Measurements from ENCODE around the gene UIMC1.

UIMC1 gene

GRCh38 chr5:176897263-176897662 is 109.3 kb downstream of the UIMC1 start:
- Histone ChIP-seq H3K36me3 (ENCODE audit: control insufficient read depth, low read length) (no peaks in the 10 kb centered on the region), H3K4me2 (ENCODE audit: low read length) (no peak overlapping the region), H4K20me1 (ENCODE audit: control insufficient read depth, insufficient read depth, low read depth, low read length) (no peaks in the 10 kb centered on the region), H3K4me1 (ENCODE audit: control insufficient read depth, low read length) (no peaks in the 10 kb centered on the region), H3K9me3 (ENCODE audit: control insufficient read depth, insufficient read depth, low read length) (no peaks in the 10 kb centered on the region), H3K4me3 (ENCODE audit: low read length) (no peak overlapping the region), H3K9me2 (replicated peaks; ENCODE audit: control insufficient read depth, low read length) (no peaks in the 10 kb centered on the region), H3K79me2 (ENCODE audit: control insufficient read depth, low read length) (no peaks in the 10 kb centered on the region), H3F3A (ENCODE audit: control insufficient read depth, insufficient read depth) (peaks cover 3% of the 10 kb centered on the region; the same call in 1 of the 2 replicates), H3K27me3 (ENCODE audit: control insufficient read depth, low read length) (no peaks in the 10 kb centered on the region), H3K27ac (ENCODE audit: low read depth, low read length) (no peak overlapping the region)
- TF ChIP-seq EZH2phosphoT487 (IDR thresholded peaks at IDR 0.05; ENCODE audit: borderline replicate concordance, low read length), result no peak
- TF ChIP-seq CTCF (IDR thresholded peaks at IDR 0.05; ENCODE audit: low read depth, low read length, poor library complexity, severe bottlenecking), result no peak

GRCh38 chr5:176895831-176896230 is 110.7 kb downstream of the UIMC1 start:
- Histone ChIP-seq H3F3A (ENCODE audit: control insufficient read depth, insufficient read depth) (no peaks in the 10 kb centered on the region), H3K36me3 (ENCODE audit: control insufficient read depth, low read length) (no peaks in the 10 kb centered on the region), H3K4me1 (ENCODE audit: control insufficient read depth, low read length) (no peaks in the 10 kb centered on the region), H3K79me2 (ENCODE audit: control insufficient read depth, low read length) (no peaks in the 10 kb centered on the region), H3K27ac (ENCODE audit: low read depth, low read length) (no peak overlapping the region), H3K4me3 (ENCODE audit: low read length) (no peak overlapping the region), H3K9me2 (replicated peaks; ENCODE audit: control insufficient read depth, low read length) (no peaks in the 10 kb centered on the region), H3K9me3 (ENCODE audit: control insufficient read depth, insufficient read depth, low read length) (no peaks in the 10 kb centered on the region), H3K27me3 (ENCODE audit: control insufficient read depth, low read length) (peaks cover 6% of the 10 kb centered on the region; the same call in 1 of the 2 replicates), H3K4me2 (ENCODE audit: low read length) (no peak overlapping the region), H4K20me1 (ENCODE audit: control insufficient read depth, insufficient read depth, low read depth, low read length) (no peaks in the 10 kb centered on the region)
- no peak for TF ChIP-seq CTCF (IDR thresholded peaks at IDR 0.05; ENCODE audit: low read depth, low read length, poor library complexity, severe bottlenecking)
- no peak for TF ChIP-seq EZH2phosphoT487 (IDR thresholded peaks at IDR 0.05; ENCODE audit: borderline replicate concordance, low read length)

GRCh38 chr5:176894298-176894697 is 112.3 kb downstream of the UIMC1 start:
- H3K4me1 ChIP-seq (ENCODE audit: control insufficient read depth, low read length), result no peaks in the 10 kb centered on the region
- no peak overlapping the region for H3K4me2 ChIP-seq (ENCODE audit: low read length)
- no peak overlapping the region for H3K27ac ChIP-seq (ENCODE audit: low read depth, low read length)
- no peaks in the 10 kb centered on the region for H3K36me3 ChIP-seq (ENCODE audit: control insufficient read depth, low read length)
- H3K27me3 ChIP-seq (ENCODE audit: control insufficient read depth, low read length), result peaks cover 6% of the 10 kb centered on the region; the same call in 1 of the 2 replicates
- no peaks in the 10 kb centered on the region for H4K20me1 ChIP-seq (ENCODE audit: control insufficient read depth, insufficient read depth, low read depth, low read length)
- no peaks in the 10 kb centered on the region for H3K9me3 ChIP-seq (ENCODE audit: control insufficient read depth, insufficient read depth, low read length)
- H3K9me2 ChIP-seq (replicated peaks; ENCODE audit: control insufficient read depth, low read length), result no peaks in the 10 kb centered on the region
- no peak overlapping the region for H3K4me3 ChIP-seq (ENCODE audit: low read length)
- no peak for TF ChIP-seq EZH2phosphoT487 (IDR thresholded peaks at IDR 0.05; ENCODE audit: borderline replicate concordance, low read length)
- TF ChIP-seq CTCF (IDR thresholded peaks at IDR 0.05; ENCODE audit: low read depth, low read length, poor library complexity, severe bottlenecking), result no peak
- no peaks in the 10 kb centered on the region for H3F3A ChIP-seq (ENCODE audit: control insufficient read depth, insufficient read depth)
- no peaks in the 10 kb centered on the region for H3K79me2 ChIP-seq (ENCODE audit: control insufficient read depth, low read length)
